Skeletal muscle tissue (tissue), 4 donors: ENCODE results near the gene ZPLD1. TPM values are rescaled to one million over a fixed set of nuclear protein-coding genes. Genes with fewer than 3 reads are reported as not detected.

Source experiments
- H3K27ac ChIP-seq: one replicate; pipeline ENCODE4 v1.7.0; 2013; ENCODE audit warnings: mild to moderate bottlenecking, low read depth, low read length, inconsistent platforms
- H3K27me3 ChIP-seq, 3 donors: one replicate each; pipeline ENCODE4 v1.7.0; 2013; ENCODE audit warnings: low read length in 3 of 3; ENCODE audit not compliant: control insufficient read depth in 3 of 3, insufficient read depth in 3 of 3
- H3K36me3 ChIP-seq, 3 donors: one replicate each; pipeline ENCODE4 v1.7.0; 2013; ENCODE audit warnings: low read length in 3 of 3; ENCODE audit not compliant: control insufficient read depth in 3 of 3, insufficient read depth in 3 of 3
- H3K4me1 ChIP-seq, 3 donors: one replicate each; pipeline ENCODE4 v1.7.0; 2013; ENCODE audit warnings: low read length in 3 of 3, mild to moderate bottlenecking in 3 of 3; ENCODE audit not compliant: control insufficient read depth in 3 of 3, insufficient read depth in 3 of 3
- H3K4me3 ChIP-seq, 3 donors: one replicate each; pipeline ENCODE4 v1.7.0; 2013; ENCODE audit warnings: low read length in 3 of 3
- H3K9ac ChIP-seq, 3 donors: one replicate each; pipeline ENCODE4 v1.7.0; 2013; ENCODE audit warnings: low read length in 3 of 3, mild to moderate bottlenecking in 3 of 3, moderate library complexity in 2 of 3, low read depth in 1 of 3
- H3K9me3 ChIP-seq, 3 donors: one replicate each; pipeline ENCODE4 v1.7.0; 2013; ENCODE audit warnings: low read length in 3 of 3; ENCODE audit not compliant: control insufficient read depth in 3 of 3
- total RNA-seq: library from RNA; depleted of rRNA; stranded (reverse); fragments of >200 nt; gene quantifications from one replicate; pipeline ENCODE4 v1.2.3, GENCODE V29; 2014
- donor health status: Osteomylitis.

ZPLD1 gene
- total RNA-seq, 1 donor from 2014 or later = not detected

DNA sequence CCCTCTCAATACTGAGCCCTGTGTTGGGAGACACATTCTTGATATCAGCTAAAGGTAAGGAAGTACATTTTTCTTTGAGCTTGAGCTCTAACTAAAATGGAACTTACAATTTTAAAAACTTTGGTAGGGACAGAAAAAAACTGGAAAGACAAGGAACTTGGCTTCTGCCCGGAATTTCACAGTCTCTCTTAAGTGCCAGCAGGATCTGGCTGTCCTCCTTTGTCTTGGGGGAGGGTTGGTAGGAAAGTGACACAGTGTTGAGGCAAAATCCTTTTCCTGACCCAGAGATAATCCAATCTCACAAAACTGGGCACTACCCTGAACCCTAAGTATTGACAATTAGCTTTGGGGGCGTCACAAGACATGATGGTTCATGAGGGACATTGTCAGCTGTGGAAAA is 45.3 kb downstream of the ZPLD1 start:
- Histone ChIP-seq H3K4me3 (no peak overlapping the region), H3K4me1 (no peaks in the 10 kb centered on the region), H3K27me3 (no peaks in the 10 kb centered on the region), H3K36me3 (no peaks in the 10 kb centered on the region), H3K9ac (no peak overlapping the region), H3K9me3 (no peaks in the 10 kb centered on the region), H3K27ac (no peak overlapping the region)

- H3K36me3 ChIP-seq = no peaks in the 10 kb centered on the region
- H3K4me3 ChIP-seq = no peak overlapping the region
- H3K27me3 ChIP-seq = no peaks in the 10 kb centered on the region
- H3K27ac ChIP-seq = no peak overlapping the region
- H3K9me3 ChIP-seq = no peaks in the 10 kb centered on the region
- H3K4me1 ChIP-seq = no peaks in the 10 kb centered on the region
- no peak overlapping the region for H3K9ac ChIP-seq
Observed at GRCh38 chr3:102481050-102481449, 46.2 kb downstream of the ZPLD1 start.

DNA sequence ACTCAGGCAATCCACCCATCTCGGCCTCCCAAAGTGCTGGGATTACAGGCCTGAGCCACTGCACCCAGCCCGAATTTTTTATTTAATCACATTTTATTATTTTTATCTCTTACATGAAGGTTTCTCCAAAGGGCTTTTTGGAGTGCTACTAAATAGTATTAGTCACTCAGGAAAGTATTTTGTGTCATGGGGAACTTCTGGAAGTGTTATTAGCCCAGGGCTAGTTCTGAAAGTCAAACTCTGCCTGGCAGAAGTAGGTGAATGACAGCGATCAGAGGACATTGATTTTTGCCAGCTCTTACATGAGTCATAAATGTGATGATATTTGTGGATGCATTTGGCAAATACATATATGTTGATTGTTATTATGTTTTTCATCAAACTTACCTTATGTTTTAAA is 48.7 kb downstream of the ZPLD1 start:
- no peak overlapping the region for H3K9ac ChIP-seq
- no peaks in the 10 kb centered on the region for H3K27me3 ChIP-seq
- H3K9me3 ChIP-seq = no peaks in the 10 kb centered on the region
- H3K4me1 ChIP-seq = no peaks in the 10 kb centered on the region
- H3K27ac ChIP-seq = no peak overlapping the region
- no peak overlapping the region for H3K4me3 ChIP-seq
- no peaks in the 10 kb centered on the region for H3K36me3 ChIP-seq

DNA sequence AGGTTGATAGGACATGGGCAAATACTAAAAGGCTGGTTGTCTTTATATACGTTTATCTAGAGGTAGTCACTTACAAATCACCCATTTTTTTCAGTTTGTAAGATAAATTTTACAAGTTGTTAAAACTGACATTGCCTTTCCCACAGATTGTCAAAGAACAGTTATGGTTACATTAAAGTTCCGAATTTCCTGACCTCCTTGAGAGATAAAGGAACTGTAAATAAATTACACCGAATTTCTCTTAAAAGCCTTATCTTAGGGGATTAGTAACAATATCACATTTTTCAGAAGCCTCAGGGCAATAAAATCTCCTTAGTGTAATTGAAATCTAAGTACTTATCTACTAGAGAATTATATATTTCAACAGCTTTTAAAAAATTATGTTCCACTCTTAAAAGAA is 49.5 kb downstream of the ZPLD1 start:
- Histone ChIP-seq H3K27ac (no peak overlapping the region), H3K9me3 (no peaks in the 10 kb centered on the region)

GRCh38 chr3:102485701-102486100 is 50.9 kb downstream of the ZPLD1 start:
- Histone ChIP-seq H3K9ac (no peak overlapping the region), H3K9me3 (no peaks in the 10 kb centered on the region), H3K4me3 (no peak overlapping the region), H3K4me1 (no peaks in the 10 kb centered on the region), H3K27me3 (no peaks in the 10 kb centered on the region), H3K36me3 (no peaks in the 10 kb centered on the region), H3K27ac (no peak overlapping the region)

More for the DNA sequence above, 49.5 kb downstream of the ZPLD1 start:
- Histone ChIP-seq H3K36me3 (no peaks in the 10 kb centered on the region), H3K9ac (no peak overlapping the region), H3K4me1 (no peaks in the 10 kb centered on the region), H3K27me3 (no peaks in the 10 kb centered on the region), H3K4me3 (no peak overlapping the region)

- Histone ChIP-seq H3K9ac (no peak overlapping the region), H3K9me3 (no peaks in the 10 kb centered on the region), H3K27me3 (no peaks in the 10 kb centered on the region), H3K4me3 (no peak overlapping the region), H3K27ac (no peak overlapping the region), H3K36me3 (no peaks in the 10 kb centered on the region), H3K4me1 (no peaks in the 10 kb centered on the region)
Observed at GRCh38 chr3:102488331-102488730, 53.5 kb downstream of the ZPLD1 start.

GRCh38 chr3:102492300-102492699 is 57.5 kb downstream of the ZPLD1 start:
- Histone ChIP-seq H3K4me1 (no peaks in the 10 kb centered on the region), H3K9me3 (no peaks in the 10 kb centered on the region), H3K4me3 (no peak overlapping the region), H3K36me3 (no peaks in the 10 kb centered on the region), H3K27ac (no peak overlapping the region), H3K27me3 (no peaks in the 10 kb centered on the region), H3K9ac (no peak overlapping the region)

DNA sequence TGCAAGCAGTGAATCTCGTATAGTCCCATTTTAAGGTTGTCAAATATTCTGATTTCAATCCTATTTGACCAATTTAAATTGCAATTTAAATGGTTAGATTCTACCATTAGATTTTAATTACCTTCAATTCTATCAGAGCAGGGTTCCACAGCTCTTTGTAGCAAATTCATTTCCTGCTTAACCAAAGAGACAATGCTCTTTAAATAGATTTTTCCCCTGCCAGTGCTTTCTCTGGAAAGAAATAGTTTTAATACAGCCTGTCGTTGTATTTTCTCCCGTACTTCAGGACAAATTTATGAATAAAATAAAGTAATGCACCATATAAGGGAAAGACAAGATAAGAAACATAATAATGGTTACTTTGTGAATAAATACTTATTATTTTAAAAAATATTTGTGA is 62.8 kb downstream of the ZPLD1 start:
- Histone ChIP-seq H3K36me3 (no peaks in the 10 kb centered on the region), H3K27ac (no peak overlapping the region), H3K9me3 (no peaks in the 10 kb centered on the region), H3K4me3 (no peak overlapping the region), H3K4me1 (no peaks in the 10 kb centered on the region), H3K9ac (no peak overlapping the region), H3K27me3 (no peaks in the 10 kb centered on the region)

- H3K27me3 ChIP-seq = no peaks in the 10 kb centered on the region
- no peaks in the 10 kb centered on the region for H3K4me1 ChIP-seq
Observed at GRCh38 chr3:102505542-102505941, 70.7 kb downstream of the ZPLD1 start.

DNA sequence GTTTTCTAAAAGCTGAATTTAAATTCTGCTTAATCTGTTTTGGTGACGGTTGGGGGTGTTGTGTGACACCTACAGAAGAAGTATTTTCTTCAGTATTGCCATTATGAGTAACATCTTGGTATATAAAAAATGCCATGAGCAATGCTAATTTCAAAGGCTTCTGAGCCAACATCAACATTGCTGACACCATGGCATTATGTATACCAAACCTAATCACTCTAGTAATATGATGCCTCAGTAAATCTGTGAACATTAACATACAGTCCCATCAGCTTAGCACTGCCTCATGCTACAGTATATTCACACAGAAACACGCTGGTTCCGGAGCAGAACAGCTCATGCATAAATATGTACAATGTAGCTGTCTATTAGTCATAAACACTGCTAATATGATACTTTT is 75.8 kb downstream of the ZPLD1 start:
- Histone ChIP-seq H3K36me3 (no peaks in the 10 kb centered on the region), H3K9me3 (no peaks in the 10 kb centered on the region), H3K9ac (no peak overlapping the region), H3K27ac (no peak overlapping the region), H3K4me1 (no peaks in the 10 kb centered on the region), H3K4me3 (no peak overlapping the region), H3K27me3 (no peaks in the 10 kb centered on the region)

More at GRCh38 chr3:102505542-102505941, 70.7 kb downstream of the ZPLD1 start:
- no peak overlapping the region for H3K9ac ChIP-seq
- H3K36me3 ChIP-seq = no peaks in the 10 kb centered on the region
- H3K9me3 ChIP-seq = no peaks in the 10 kb centered on the region
- H3K27ac ChIP-seq = no peak overlapping the region
- no peak overlapping the region for H3K4me3 ChIP-seq

GRCh38 chr3:102511168-102511567 is 76.4 kb downstream of the ZPLD1 start:
- no peaks in the 10 kb centered on the region for H3K36me3 ChIP-seq
- no peaks in the 10 kb centered on the region for H3K4me1 ChIP-seq
- H3K27ac ChIP-seq = no peak overlapping the region
- no peak overlapping the region for H3K9ac ChIP-seq
- H3K4me3 ChIP-seq = no peak overlapping the region
- no peaks in the 10 kb centered on the region for H3K27me3 ChIP-seq
- no peaks in the 10 kb centered on the region for H3K9me3 ChIP-seq
